PC-3 (cell line): Measurements from ENCODE around the gene TPPP3.
"Not testable (repeated sequence)": the region's sequence is repeated elsewhere in the genome, so short reads cannot be mapped to it uniquely, and the experiment has no call there.

ENCODE experiments used
- CTCF ChIP-seq: fragments of 300-600 bp; sonication (generic); conservative IDR thresholded peaks from 2 replicates; pipeline ENCODE4 v1.5.1; 2017; ENCODE audit warnings: antibody characterized with exemption, low read depth, mild to moderate bottlenecking, low read length
- EZH2 ChIP-seq: fragments of 300-600 bp; sonication (generic); IDR thresholded peaks from one replicate; pipeline ENCODE4 v1.6.1; 2017; ENCODE audit warnings: antibody characterized with exemption, mild to moderate bottlenecking, low read length; ENCODE audit not compliant: unreplicated experiment
- EZH2phosphoT487 ChIP-seq: fragments of 300-600 bp; sonication (generic); IDR thresholded peaks from 2 replicates; pipeline ENCODE4 v1.6.1; 2018; ENCODE audit warnings: mild to moderate bottlenecking, antibody characterized with exemption, low read length, borderline replicate concordance

DNA sequence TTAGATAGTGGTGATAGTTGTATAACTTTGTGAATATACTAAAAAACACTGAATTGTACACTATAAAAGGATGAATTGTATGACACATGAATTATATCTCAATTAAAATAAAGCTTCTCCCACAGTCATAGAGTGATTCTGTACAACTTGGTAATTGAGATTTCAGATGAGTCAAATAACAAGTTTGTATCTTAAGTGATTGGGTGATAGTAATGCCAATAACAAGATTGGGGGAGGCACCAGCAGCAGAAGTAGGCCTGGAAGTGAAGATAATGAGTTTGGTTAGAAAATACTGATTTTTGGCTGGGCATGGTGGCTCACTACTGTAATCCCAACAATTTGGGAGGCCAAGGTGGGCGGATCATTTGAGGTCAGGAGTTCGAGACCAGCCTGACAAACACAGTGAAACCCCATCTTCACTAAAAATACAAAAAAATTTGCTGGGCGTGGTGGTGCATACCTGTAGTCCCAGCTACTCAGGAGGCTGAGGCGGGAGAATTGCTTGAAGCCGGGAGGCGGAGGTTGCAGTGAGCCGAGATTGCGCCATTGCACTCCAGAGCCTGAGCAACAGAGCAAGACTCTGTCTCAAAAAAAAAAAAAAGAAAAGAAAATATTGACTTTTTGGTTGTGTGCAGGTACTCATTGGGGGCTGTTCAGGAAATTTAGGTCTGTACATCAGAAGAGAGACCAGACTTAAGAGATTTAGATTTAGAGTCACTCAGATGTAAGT, 33.6 kb downstream of the TPPP3 start:
- TF ChIP-seq CTCF, EZH2, EZH2phosphoT487: not testable (repeated sequence)
